Measurements from ENCODE around the gene CCDC102A.
A peak's percentile ranks its signal among the peaks of the same experiment; 100 is the strongest.

CCDC102A gene

DNA sequence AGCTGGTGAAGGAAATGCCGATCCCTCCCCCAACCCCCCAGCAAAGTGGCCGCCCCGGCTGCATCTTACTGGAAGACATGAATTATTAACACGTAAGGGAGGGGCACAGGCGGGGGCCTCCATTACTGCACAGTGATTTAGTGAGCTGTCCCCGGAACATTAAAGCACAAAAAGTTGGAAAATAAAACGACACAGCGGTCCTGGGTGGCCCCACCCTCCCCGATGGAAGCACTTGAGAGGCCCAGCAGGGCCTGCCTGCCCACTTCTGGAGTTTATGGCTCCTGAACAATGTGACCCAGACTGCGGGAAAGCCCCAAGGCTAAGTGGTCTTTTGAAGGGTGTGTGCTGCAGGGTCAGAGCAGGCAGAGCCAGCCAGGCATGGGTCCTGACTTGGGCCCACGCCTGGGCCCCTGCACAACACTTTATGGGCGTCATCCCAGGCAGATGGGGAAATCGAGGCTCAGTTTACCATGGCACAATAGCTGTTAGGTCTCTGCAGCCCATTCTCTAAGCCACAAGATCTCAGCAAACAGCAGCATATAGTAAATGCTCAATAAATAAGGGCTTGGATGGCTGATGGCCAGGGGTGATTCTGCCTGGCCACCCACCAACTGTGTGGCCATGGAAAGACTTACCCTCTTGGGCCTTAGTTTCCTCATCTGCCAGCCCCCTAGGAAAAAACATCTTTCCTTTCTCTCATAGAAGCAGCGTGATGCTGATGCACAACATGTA lies 22.8 kb downstream of the CCDC102A start:
- no peak for DNase-seq
- Histone ChIP-seq H3K56ac (ENCODE audit: low read length) (no peak overlapping the region), H4K5ac (ENCODE audit: low read length) (no peak overlapping the region), H3K4me1 (ENCODE audit: control insufficient read depth, low read depth, low read length) (no peaks in the 10 kb centered on the region), H2BK5ac (ENCODE audit: low read length) (no peak overlapping the region), H2BK120ac (ENCODE audit: low read depth, low read length) (no peak overlapping the region), H3K36me3 (ENCODE audit: control insufficient read depth, insufficient read depth, low read length) (no peaks in the 10 kb centered on the region), H3K27me3 (ENCODE audit: insufficient read depth, low read length, poor library complexity) (no peaks in the 10 kb centered on the region), H3K79me2 (ENCODE audit: control insufficient read depth, insufficient read depth, low read length) (no peaks in the 10 kb centered on the region), H4K8ac (ENCODE audit: low read depth, low read length) (no peak overlapping the region), H2AK5ac (ENCODE audit: low read length) (no peak overlapping the region), H3K23ac (ENCODE audit: low read length) (no peak overlapping the region), H3K27ac (ENCODE audit: low read depth, low read length) (no peak overlapping the region), H3K9ac (ENCODE audit: low read length) (no peak overlapping the region), H3K4me2 (ENCODE audit: low read length) (no peak overlapping the region), H3K79me1 (ENCODE audit: low read length) (no peaks in the 10 kb centered on the region), H3K4ac (ENCODE audit: low read depth, low read length) (no peak overlapping the region), H2BK15ac (replicated peaks; ENCODE audit: low read depth) (no peak overlapping the region), H3K4me3 (ENCODE audit: low read length) (no peak overlapping the region), H3K18ac (ENCODE audit: low read length) (no peak overlapping the region)
- WGBS (ENCODE audit: extremely low coverage, insufficient coverage, low lambda C conversion rate): no CpG with 5 or more reads among the region's 14 CpGs

DNA sequence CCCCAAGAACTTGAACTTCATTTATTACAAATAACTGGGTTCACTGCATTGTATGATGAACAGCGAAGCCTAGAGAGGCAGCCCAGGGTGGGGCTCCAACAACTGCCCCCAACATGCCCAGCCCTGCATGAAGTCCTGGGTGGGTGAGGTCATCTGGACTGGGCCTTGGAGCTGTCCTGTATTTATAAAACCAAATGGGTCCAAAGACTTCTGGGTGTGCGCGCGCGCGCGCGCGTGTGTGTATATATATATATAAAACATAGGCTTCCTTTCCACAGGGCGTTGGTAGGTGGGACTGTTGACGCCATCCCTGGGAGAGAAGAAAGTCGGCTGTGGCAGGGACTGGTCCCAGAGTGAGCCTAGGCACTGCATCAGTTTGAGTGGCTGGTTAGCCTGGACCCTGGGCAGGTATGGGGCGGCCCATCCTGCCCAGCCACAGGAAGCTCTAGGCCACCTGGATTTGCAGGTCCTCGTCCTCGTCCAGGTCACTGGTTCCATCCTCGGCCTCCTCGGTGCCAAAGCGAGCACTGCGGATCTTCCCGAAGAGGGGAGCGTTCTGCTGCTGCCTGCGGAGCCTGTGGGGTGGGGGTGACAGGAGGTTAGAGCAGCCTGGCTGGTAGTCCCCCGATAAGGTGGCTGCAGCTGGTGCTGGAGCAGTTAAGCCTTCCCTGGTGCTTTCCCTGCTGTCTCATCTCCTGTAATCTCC lies 23.9 kb downstream of the CCDC102A start:
- no peak overlapping the region for H3K23ac ChIP-seq (ENCODE audit: low read length)
- H3K79me1 ChIP-seq (ENCODE audit: low read length): no peaks in the 10 kb centered on the region
- WGBS (ENCODE audit: extremely low coverage, insufficient coverage, low lambda C conversion rate): no CpG with 5 or more reads among the region's 23 CpGs
- H2BK5ac ChIP-seq (ENCODE audit: low read length): no peak overlapping the region
- DNase-seq: no peak
- no peaks in the 10 kb centered on the region for H3K36me3 ChIP-seq (ENCODE audit: control insufficient read depth, insufficient read depth, low read length)
- H4K8ac ChIP-seq (ENCODE audit: low read depth, low read length): no peak overlapping the region
- H2BK120ac ChIP-seq (ENCODE audit: low read depth, low read length): no peak overlapping the region
- no peak overlapping the region for H4K5ac ChIP-seq (ENCODE audit: low read length)
- no peak overlapping the region for H3K9ac ChIP-seq (ENCODE audit: low read length)
- H3K18ac ChIP-seq (ENCODE audit: low read length): no peak overlapping the region
- H3K79me2 ChIP-seq (ENCODE audit: control insufficient read depth, insufficient read depth, low read length): no peaks in the 10 kb centered on the region
- no peak overlapping the region for H3K4ac ChIP-seq (ENCODE audit: low read depth, low read length)
- no peaks in the 10 kb centered on the region for H3K27me3 ChIP-seq (ENCODE audit: insufficient read depth, low read length, poor library complexity)
- H3K4me3 ChIP-seq (ENCODE audit: low read length): no peak overlapping the region
- H3K4me2 ChIP-seq (ENCODE audit: low read length): no peak overlapping the region
- H3K27ac ChIP-seq (ENCODE audit: low read depth, low read length): no peak overlapping the region
- H2AK5ac ChIP-seq (ENCODE audit: low read length): no peak overlapping the region
- H3K56ac ChIP-seq (ENCODE audit: low read length): no peak overlapping the region
- no peaks in the 10 kb centered on the region for H3K4me1 ChIP-seq (ENCODE audit: control insufficient read depth, low read depth, low read length)
- no peak overlapping the region for H2BK15ac ChIP-seq (replicated peaks; ENCODE audit: low read depth)

DNA sequence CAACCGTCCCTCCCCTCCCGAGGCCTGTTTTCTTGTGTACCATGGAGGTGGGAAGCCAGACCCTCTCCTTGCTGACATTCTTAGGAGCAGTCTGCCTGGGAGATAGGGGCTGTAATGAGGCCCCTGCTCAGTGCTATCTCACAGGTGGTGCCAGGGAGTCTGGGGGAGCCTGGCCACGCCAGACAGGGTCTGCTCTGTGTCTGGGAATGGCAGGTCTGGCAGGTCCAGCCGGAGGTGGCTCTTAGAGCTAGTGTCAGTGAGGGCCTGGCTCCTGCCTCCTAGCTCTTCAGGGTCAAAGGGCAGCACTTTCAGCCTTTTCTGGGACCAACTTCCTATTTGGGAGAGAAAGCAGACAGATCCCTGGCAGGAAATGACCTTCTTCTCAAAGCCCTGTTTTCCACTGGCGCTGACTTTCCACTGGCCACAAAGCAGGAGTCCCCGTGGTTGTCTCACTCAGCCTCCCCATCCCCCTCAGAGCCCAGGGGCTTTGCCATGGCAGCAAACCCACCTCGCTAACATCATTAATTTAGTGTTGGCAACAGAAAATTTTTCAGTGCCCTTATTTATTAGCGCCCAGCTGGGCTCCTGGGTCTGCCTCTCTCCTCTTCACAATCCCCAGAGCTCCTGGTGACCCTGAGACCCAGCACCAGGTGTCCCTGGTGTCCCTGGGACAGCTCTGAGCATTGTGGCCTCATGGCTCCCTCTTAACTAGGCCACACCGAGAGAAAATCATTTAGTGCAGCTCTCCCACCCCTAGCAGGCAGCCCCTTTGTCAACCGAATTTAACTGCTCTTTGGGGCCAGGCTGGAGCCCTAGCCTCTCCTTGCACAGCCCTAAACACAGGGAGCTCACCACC lies 26.1 kb downstream of the CCDC102A start:
- H3K56ac ChIP-seq (ENCODE audit: low read length): peak overlapping the region; percentile 0
- H3K4me2 ChIP-seq (ENCODE audit: low read length): no peak overlapping the region
- no peak overlapping the region for H3K23ac ChIP-seq (ENCODE audit: low read length)
- no peak overlapping the region for H4K8ac ChIP-seq (ENCODE audit: low read depth, low read length)
- H3K4me3 ChIP-seq (ENCODE audit: low read length): no peak overlapping the region
- no peak overlapping the region for H3K4ac ChIP-seq (ENCODE audit: low read depth, low read length)
- H2BK15ac ChIP-seq (replicated peaks; ENCODE audit: low read depth): no peak overlapping the region
- no peak overlapping the region for H3K18ac ChIP-seq (ENCODE audit: low read length)
- H3K4me1 ChIP-seq (ENCODE audit: control insufficient read depth, low read depth, low read length): no peaks in the 10 kb centered on the region
- no peak overlapping the region for H2BK5ac ChIP-seq (ENCODE audit: low read length)
- no CpG with 5 or more reads among the region's 10 CpGs for WGBS (ENCODE audit: extremely low coverage, insufficient coverage, low lambda C conversion rate)
- H2AK5ac ChIP-seq (ENCODE audit: low read length): no peak overlapping the region
- H3K9ac ChIP-seq (ENCODE audit: low read length): no peak overlapping the region
- no peaks in the 10 kb centered on the region for H3K79me1 ChIP-seq (ENCODE audit: low read length)
- H4K5ac ChIP-seq (ENCODE audit: low read length): no peak overlapping the region
- H3K79me2 ChIP-seq (ENCODE audit: control insufficient read depth, insufficient read depth, low read length): no peaks in the 10 kb centered on the region
- DNase-seq: peak; percentile 92
- peak overlapping the region; percentile 26 for H3K27ac ChIP-seq (ENCODE audit: low read depth, low read length)
- no peaks in the 10 kb centered on the region for H3K36me3 ChIP-seq (ENCODE audit: control insufficient read depth, insufficient read depth, low read length)
- H3K27me3 ChIP-seq (ENCODE audit: insufficient read depth, low read length, poor library complexity): no peaks in the 10 kb centered on the region
- H2BK120ac ChIP-seq (ENCODE audit: low read depth, low read length): peak overlapping the region; percentile 5

DNA sequence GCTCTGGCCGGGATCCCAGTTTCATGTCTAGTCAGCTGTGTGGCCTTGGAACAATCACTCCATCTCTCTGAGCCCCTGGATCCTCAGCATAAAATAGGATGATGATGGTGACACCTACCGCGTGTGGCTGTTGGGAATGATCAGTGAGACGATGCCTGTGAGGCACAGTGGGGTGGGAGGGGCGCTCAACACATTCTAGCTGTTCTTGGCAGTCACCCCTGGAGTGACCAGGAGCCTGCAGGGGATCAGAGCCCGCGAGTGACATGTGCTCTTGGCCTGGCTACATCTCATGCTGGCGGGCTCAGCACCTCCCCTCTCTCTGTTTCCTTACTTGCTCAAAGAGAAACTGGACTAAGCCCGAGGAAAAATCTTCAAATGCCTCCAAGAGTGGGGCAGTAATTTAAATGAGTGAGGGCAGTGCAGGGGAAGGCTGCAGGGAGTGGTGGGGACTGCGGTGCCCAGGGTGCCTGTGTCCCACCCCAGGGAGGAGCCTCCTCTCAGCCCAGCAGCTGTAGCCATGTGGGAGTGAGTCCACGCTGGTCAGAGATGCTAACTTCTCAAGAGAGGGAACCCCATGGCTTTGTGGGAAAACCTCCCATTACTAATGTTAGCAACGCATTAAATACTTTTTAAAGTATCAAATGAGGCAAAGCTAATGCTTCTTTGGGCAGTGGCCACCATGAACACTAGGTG lies 27.0 kb downstream of the CCDC102A start:
- H3K56ac ChIP-seq (ENCODE audit: low read length): peak overlapping the region; percentile 64
- H3K4ac ChIP-seq (ENCODE audit: low read depth, low read length): no peak overlapping the region
- no peaks in the 10 kb centered on the region for H3K27me3 ChIP-seq (ENCODE audit: insufficient read depth, low read length, poor library complexity)
- no peak overlapping the region for H3K27ac ChIP-seq (ENCODE audit: low read depth, low read length)
- H2BK120ac ChIP-seq (ENCODE audit: low read depth, low read length): no peak overlapping the region
- H4K5ac ChIP-seq (ENCODE audit: low read length): peak overlapping the region; percentile 8
- H3K23ac ChIP-seq (ENCODE audit: low read length): no peak overlapping the region
- no peak overlapping the region for H3K18ac ChIP-seq (ENCODE audit: low read length)
- no peaks in the 10 kb centered on the region for H3K4me1 ChIP-seq (ENCODE audit: control insufficient read depth, low read depth, low read length)
- no peak overlapping the region for H3K4me2 ChIP-seq (ENCODE audit: low read length)
- H3K4me3 ChIP-seq (ENCODE audit: low read length): no peak overlapping the region
- H2BK15ac ChIP-seq (replicated peaks; ENCODE audit: low read depth): no peak overlapping the region
- no peaks in the 10 kb centered on the region for H3K79me1 ChIP-seq (ENCODE audit: low read length)
- H3K36me3 ChIP-seq (ENCODE audit: control insufficient read depth, insufficient read depth, low read length): no peaks in the 10 kb centered on the region
- H2BK5ac ChIP-seq (ENCODE audit: low read length): no peak overlapping the region
- no peak for DNase-seq
- H4K8ac ChIP-seq (ENCODE audit: low read depth, low read length): no peak overlapping the region
- WGBS (ENCODE audit: extremely low coverage, insufficient coverage, low lambda C conversion rate): no CpG with 5 or more reads among the region's 12 CpGs
- H3K9ac ChIP-seq (ENCODE audit: low read length): no peak overlapping the region
- no peaks in the 10 kb centered on the region for H3K79me2 ChIP-seq (ENCODE audit: control insufficient read depth, insufficient read depth, low read length)
- H2AK5ac ChIP-seq (ENCODE audit: low read length): no peak overlapping the region

DNA sequence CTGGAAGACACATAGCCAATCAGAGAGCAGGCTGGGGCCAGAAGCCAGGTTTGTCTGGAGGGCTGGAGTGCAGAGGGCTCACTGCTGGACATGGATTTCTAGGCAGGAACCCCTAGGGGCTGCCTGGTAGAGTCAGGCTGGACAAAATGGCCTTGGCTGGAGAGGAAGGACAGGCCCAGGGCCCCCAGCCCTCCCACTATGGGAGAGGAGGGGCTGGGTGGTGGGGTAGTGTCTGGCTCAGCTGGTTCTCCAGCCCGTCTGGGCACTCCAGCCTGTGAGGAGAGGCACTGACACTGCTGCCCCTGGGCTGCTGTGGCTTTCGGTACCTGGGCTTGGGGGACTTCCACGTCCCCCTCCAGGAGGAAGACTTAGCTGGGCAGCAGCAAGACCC lies 28.3 kb downstream of the CCDC102A start:
- Histone ChIP-seq H3K23ac (ENCODE audit: low read length) (no peak overlapping the region), H3K27ac (ENCODE audit: low read depth, low read length) (no peak overlapping the region), H2BK15ac (replicated peaks; ENCODE audit: low read depth) (no peak overlapping the region), H3K4me2 (ENCODE audit: low read length) (no peak overlapping the region), H3K4me3 (ENCODE audit: low read length) (no peak overlapping the region), H3K27me3 (ENCODE audit: insufficient read depth, low read length, poor library complexity) (no peaks in the 10 kb centered on the region), H2BK5ac (ENCODE audit: low read length) (no peak overlapping the region), H3K4ac (ENCODE audit: low read depth, low read length) (peak overlapping the region; percentile 25), H3K79me2 (ENCODE audit: control insufficient read depth, insufficient read depth, low read length) (no peaks in the 10 kb centered on the region), H2AK5ac (ENCODE audit: low read length) (no peak overlapping the region), H3K4me1 (ENCODE audit: control insufficient read depth, low read depth, low read length) (no peaks in the 10 kb centered on the region), H2BK120ac (ENCODE audit: low read depth, low read length) (no peak overlapping the region), H4K8ac (ENCODE audit: low read depth, low read length) (no peak overlapping the region), H3K18ac (ENCODE audit: low read length) (no peak overlapping the region), H3K36me3 (ENCODE audit: control insufficient read depth, insufficient read depth, low read length) (no peaks in the 10 kb centered on the region), H3K79me1 (ENCODE audit: low read length) (no peaks in the 10 kb centered on the region), H4K5ac (ENCODE audit: low read length) (no peak overlapping the region), H3K56ac (ENCODE audit: low read length) (no peak overlapping the region), H3K9ac (ENCODE audit: low read length) (no peak overlapping the region)
- WGBS (ENCODE audit: extremely low coverage, insufficient coverage, low lambda C conversion rate): no CpG with 5 or more reads among the region's 3 CpGs
- no peak for DNase-seq
